ENCODE measurements around the gene THYN1.

Gene THYN1

DNA sequence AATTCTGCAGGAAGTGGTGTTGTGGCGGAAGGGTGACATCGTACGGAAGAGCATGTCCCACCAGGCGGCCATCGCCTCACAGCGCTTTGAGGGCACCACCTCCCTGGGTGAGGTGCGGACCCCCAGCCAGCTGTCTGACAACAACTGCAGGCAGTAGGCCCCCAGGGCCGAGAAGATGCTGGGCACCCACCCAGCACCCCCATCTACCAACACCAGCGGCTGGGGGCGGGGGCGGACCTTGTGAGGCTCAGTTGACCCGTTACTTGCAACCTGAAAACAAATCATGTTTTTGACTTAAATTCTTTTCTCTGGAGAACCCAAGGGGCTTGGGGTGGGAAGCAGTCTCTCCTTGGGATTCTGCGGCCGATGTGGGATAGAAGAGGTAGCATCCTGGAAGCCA, 7.7 kb downstream of the THYN1 start:
- Mint-ChIP-seq H3K27me3 (no peaks in the 10 kb centered on the region), H3K4me1 (no peaks in the 10 kb centered on the region), H3K9me3 (no peaks in the 10 kb centered on the region), H3K36me3 (peaks cover 53% of the 10 kb centered on the region), H3K27ac (no peak overlapping the region), H3K4me3 (no peak overlapping the region)
- no peak for ATAC-seq

DNA sequence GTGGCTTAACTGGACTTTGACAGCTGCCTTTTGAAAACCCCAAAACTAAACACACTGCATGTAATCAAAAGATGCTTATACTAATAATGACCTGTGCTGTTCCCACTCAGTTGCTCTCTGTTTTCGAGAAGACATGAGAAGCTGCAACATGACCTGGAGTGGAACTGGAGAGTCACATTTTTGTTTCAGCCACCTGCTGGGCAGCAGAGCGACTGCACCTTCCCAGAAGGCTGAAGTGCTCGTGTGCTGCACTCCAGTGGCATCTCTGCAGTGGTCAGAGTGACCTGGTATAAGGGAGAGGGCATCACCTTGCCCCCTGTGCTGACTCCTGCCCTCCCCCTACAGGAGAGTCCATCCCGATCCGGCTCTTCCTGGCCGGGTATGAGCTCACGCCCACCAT, 8.6 kb downstream of the THYN1 start:
- no peak overlapping the region for H3K27ac Mint-ChIP-seq
- no peaks in the 10 kb centered on the region for H3K9me3 Mint-ChIP-seq

DNA sequence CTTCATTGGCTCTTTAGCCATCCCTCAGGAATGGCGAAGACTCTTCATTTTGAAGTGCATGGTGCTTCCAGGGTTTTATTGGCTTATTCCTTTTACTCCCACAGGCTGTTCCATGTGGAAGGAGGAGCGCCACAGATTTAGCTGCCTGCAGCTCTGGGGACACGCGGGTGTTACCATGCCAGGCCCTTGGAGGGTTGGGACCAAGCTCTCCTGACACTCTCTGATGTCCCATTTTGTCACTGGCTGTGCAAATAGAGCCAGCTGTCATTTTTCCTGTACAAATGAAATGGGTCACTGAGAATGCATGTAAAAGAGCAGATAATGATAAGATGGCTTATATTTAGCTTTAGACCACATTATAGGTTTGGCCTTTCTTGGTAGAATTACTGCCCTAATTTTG, 9.2 kb downstream of the THYN1 start:
- ATAC-seq = no peak
- no peaks in the 10 kb centered on the region for H3K9me3 Mint-ChIP-seq
- H3K4me1 Mint-ChIP-seq = no peaks in the 10 kb centered on the region
- peaks cover 54% of the 10 kb centered on the region for H3K36me3 Mint-ChIP-seq
- no peak overlapping the region for H3K27ac Mint-ChIP-seq
- no peaks in the 10 kb centered on the region for H3K27me3 Mint-ChIP-seq
- H3K4me3 Mint-ChIP-seq = no peak overlapping the region

More for the DNA sequence above, 8.6 kb downstream of the THYN1 start:
- H3K36me3 Mint-ChIP-seq = peaks cover 53% of the 10 kb centered on the region
- no peaks in the 10 kb centered on the region for H3K27me3 Mint-ChIP-seq
- no peaks in the 10 kb centered on the region for H3K4me1 Mint-ChIP-seq
- H3K4me3 Mint-ChIP-seq = no peak overlapping the region
- ATAC-seq = peak; percentile 69

DNA sequence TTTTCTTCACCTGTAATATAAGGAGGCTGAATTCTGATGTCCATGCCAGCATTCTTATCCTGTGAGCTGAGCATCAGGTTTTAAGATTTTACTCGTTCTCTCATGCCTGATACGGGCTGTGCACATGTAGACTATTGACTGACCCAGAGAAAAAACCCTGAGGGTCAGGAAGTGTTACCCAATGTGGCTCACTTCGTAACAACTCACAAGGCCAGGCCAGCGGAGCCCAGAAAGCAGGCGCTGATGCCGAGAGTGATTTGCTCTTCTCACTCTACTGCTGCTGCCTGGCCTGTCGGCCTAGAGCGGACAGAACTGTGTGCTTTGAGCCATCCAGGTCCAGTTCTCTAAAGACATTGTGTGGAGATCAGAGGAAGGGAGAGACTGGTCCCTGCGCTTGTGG, 10.8 kb downstream of the THYN1 start:
- no peak for ATAC-seq
- H3K27ac Mint-ChIP-seq = no peak overlapping the region
- H3K36me3 Mint-ChIP-seq = peaks cover 48% of the 10 kb centered on the region
- H3K4me3 Mint-ChIP-seq = no peak overlapping the region
- no peaks in the 10 kb centered on the region for H3K9me3 Mint-ChIP-seq
- no peaks in the 10 kb centered on the region for H3K27me3 Mint-ChIP-seq
- no peaks in the 10 kb centered on the region for H3K4me1 Mint-ChIP-seq

DNA sequence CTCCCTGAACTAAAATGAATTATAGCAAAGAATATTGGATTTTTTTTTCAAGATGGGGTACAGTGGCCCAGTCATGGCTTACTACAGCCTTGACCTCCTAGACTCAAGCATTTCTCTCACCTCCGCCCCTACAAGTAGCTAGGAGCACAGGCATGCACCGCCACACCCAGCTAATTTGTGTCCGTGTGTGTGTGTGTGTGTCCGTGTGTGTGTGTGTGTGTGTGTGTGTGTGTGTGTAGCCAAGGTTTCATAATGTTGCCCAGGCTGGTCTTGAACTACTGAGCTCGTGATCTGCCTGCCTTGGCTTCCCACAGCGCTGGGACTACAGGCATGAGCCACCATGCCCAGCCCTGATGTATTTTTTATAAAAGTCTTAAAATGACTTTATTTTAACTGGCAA, 12.6 kb downstream of the THYN1 start:
- no peak for ATAC-seq
- Mint-ChIP-seq H3K9me3 (no peaks in the 10 kb centered on the region), H3K27me3 (no peaks in the 10 kb centered on the region), H3K4me3 (no peak overlapping the region), H3K4me1 (no peaks in the 10 kb centered on the region), H3K36me3 (peaks cover 47% of the 10 kb centered on the region), H3K27ac (no peak overlapping the region)

DNA sequence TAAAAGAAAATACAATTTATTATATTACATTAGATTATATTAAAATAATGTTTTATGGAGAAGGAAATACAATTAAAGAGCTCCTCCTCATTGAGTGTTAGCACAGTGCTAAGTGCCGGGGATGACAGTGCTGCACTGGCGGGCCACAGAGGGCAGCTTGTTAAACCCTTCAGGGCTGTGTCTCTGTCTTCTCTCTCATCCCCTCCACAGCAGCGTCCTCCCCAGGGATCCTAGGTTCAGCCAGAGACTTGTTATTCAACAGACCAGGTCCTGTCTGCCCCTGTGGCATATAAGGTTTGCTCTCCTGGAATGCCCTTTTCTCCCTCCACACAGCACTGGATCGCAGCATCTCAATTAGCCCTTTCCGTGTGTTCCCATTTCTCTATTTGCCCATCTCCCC, 14.2 kb downstream of the THYN1 start:
- ATAC-seq = no peak
- Mint-ChIP-seq H3K27me3 (no peaks in the 10 kb centered on the region), H3K36me3 (peaks cover 49% of the 10 kb centered on the region), H3K9me3 (no peaks in the 10 kb centered on the region), H3K27ac (no peak overlapping the region), H3K4me1 (no peaks in the 10 kb centered on the region), H3K4me3 (no peak overlapping the region)

DNA sequence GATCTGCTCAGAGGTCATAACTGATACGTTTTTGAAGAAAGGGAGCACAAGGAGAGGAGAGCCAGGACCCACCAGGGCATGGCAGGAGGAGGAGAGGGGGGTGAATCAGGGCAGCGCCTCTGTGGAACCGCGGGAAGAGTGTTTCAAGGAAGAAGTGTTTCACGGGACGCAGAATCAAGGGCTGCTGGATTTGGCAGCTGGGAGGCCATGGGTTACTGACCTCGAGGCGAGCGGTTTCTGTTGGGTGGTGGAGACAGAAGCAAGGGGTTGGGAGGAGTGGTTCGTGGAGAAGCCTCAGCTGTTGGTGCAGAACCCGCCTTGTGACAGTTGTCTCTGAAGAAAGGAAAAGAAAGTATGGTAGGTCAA, 15.6 kb downstream of the THYN1 start:
- Mint-ChIP-seq H3K9me3 (no peaks in the 10 kb centered on the region), H3K4me3 (no peak overlapping the region), H3K27ac (no peak overlapping the region), H3K36me3 (peaks cover 34% of the 10 kb centered on the region), H3K4me1 (peaks cover 3% of the 10 kb centered on the region), H3K27me3 (no peaks in the 10 kb centered on the region)
- no peak for ATAC-seq

DNA sequence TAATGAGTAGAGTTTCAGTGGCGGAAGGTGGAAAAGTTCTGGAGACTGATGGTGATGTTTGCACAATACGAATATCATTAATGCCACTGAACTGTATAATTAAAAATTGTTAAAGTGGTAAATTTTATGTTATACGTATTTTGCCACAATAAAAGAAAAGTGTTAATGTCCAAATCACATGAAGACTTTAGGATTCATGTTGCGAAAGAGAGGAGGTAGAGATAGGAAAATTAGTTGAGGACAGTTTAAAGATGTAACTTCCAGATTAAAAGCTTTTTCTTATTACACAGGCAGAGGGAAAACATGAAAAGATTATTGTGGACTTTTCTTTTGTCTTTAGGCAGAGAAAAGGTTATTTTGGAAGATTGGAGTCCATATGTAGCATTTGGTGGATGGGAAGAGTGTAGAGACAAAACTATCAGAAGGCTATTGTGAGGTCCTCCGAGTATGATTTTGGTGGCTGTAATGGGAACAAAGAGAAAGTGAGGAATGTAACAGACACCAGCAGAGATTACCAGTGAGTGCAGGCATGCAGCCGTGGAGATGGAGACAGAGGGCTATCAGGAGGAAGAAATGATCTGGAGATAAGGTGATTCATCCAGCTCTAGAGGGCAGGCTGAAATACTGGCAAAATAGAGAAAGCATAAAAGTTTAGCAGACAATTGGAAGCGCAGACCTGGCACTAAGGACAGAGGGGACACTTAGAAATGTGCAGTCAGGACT, 16.2 kb downstream of the THYN1 start:
- Mint-ChIP-seq H3K4me3 (no peak overlapping the region), H3K36me3 (peaks cover 32% of the 10 kb centered on the region), H3K9me3 (no peaks in the 10 kb centered on the region), H3K27ac (no peak overlapping the region), H3K4me1 (peaks cover 8% of the 10 kb centered on the region), H3K27me3 (no peaks in the 10 kb centered on the region)
- ATAC-seq = no peak

DNA sequence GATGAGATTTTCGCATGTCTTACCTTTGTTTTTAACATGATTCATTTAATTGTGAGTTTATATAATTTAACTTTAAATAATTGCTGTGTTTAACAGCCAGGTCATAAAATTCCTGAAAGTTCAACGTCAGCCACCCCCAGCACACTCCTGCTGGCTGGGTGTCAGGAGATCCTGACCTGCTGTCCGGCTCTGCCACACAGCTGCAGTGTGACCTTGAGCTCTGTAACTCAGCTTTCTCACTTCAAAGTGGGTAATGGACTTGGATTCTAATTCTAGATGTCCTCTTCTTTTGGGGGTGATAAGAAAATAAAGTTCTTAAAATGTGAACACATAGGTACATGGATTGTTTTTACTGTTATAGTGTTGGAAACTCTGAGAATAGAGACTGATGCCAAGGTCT, 17.8 kb downstream of the THYN1 start:
- peaks cover 32% of the 10 kb centered on the region for H3K36me3 Mint-ChIP-seq
- H3K4me3 Mint-ChIP-seq = no peak overlapping the region
- H3K9me3 Mint-ChIP-seq = no peaks in the 10 kb centered on the region
- H3K27me3 Mint-ChIP-seq = peaks cover 6% of the 10 kb centered on the region
- peaks cover 18% of the 10 kb centered on the region for H3K4me1 Mint-ChIP-seq
- no peak for ATAC-seq
- no peak overlapping the region for H3K27ac Mint-ChIP-seq

DNA sequence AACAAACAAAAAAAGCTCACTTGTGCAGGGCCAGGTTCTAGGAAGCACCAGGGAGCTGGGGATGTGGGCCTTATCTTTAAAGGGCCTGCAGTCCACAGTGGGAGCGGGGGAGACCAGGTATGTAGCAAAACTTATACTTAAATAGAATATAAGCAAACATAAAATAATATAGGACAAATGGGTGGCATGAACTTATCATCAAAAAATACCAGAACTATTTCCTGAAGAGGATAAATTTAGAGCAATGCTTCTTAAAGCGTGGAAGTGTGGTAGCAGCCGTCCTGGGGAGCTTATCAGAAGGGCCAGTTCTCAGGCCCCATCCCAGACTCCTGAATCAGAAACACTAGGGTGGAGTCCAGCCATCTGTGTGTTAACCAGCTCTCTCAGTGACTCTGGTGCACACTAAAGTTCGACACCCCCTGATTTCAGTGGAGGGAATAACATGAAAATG, 19.4 kb downstream of the THYN1 start:
- Mint-ChIP-seq H3K4me3 (no peak overlapping the region), H3K36me3 (peaks cover 34% of the 10 kb centered on the region), H3K4me1 (peaks cover 34% of the 10 kb centered on the region), H3K9me3 (no peaks in the 10 kb centered on the region), H3K27ac (no peak overlapping the region), H3K27me3 (peaks cover 20% of the 10 kb centered on the region)
- ATAC-seq = no peak

DNA sequence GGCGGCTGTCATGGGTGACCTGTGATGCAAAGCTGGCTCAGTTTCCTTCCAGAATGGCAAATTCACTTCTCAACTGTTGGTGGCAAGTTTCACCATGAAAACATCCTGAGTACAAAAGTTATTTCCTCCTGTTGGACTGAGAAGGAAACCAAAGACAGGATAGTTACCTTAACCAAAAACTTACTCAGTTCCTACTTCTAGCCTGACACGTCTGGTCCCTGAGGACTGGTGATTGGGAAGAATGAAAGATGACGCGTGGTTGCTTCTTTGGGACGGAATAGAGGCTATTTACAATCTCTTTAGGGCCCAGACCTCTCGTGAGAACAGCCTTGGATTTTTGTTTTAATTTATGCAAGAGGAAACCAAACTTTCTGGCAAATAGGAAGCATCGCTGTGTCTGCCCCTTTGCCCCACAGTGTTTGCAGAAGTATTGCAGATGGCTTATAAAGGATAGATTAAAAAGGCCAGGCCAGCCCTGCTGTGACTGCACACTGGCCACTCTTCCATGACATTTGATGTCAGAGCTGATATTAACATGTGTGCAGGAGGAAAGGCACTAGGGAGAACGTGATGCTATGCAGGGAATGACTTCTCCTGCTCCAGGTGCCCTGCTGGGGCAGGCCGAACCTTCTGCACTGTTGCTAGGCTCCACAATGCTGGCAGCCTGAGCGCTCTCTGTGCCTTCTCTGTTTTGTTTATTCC, 21.0 kb downstream of the THYN1 start:
- Mint-ChIP-seq H3K27ac (no peak overlapping the region), H3K4me1 (peaks cover 51% of the 10 kb centered on the region), H3K27me3 (peaks cover 20% of the 10 kb centered on the region), H3K36me3 (peaks cover 22% of the 10 kb centered on the region), H3K4me3 (no peak overlapping the region), H3K9me3 (no peaks in the 10 kb centered on the region)
- ATAC-seq = peak; percentile 6

DNA sequence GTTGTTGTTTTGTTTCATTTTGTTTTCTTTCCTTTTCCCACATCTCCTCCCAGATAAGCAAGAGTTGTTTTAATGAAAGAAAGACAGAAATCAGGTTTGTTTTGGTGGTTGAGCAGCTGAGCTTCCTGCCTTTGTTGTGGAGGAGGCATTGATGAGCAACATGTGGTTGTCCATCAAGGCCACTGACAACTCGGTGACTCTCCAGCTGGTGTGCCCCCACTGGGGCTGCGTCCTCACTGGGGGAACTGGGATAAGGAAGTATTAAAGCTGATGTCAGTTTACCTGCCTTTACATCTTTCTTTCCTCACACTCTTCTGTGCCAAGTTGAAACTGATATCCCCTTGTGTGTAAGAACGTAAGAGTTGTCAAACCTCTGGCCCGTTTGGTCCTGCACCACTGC, 22.8 kb downstream of the THYN1 start:
- Mint-ChIP-seq H3K27me3 (peaks cover 31% of the 10 kb centered on the region), H3K4me3 (no peak overlapping the region), H3K36me3 (peaks cover 13% of the 10 kb centered on the region), H3K4me1 (peaks cover 69% of the 10 kb centered on the region), H3K27ac (no peak overlapping the region), H3K9me3 (no peaks in the 10 kb centered on the region)
- no peak for ATAC-seq

DNA sequence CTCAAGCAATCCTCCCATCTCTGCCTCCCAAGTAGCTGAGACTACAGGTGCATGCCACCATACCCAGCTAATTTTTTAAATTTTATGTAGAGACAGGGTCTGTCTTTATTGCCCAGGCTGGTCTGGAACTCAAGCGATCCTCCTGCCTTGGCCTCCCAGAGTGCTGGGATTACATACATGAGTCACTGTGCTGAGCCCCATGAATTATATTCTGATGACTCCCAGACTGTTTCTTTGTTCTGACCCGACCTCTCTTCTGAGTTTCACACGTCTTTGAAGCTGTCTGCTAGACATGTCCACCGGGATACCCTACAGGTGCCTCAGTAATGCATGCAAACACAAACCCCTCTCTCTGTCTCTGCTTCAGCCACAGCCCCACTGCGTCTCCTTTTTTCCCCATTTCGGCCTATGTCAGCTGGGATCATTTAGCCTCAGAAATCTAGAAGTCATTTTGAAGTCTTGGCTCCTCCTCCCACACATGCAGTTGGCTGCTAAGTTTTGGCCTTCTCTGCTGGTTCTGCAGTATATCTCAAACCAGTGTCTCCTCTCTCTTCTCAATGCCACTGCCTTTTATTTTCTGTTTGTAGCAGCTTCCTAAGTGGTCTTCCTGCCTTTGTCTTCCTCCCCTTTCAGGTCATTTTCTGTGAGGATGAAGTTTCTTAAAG, 23.9 kb downstream of the THYN1 start:
- H3K4me3 Mint-ChIP-seq = no peak overlapping the region
- H3K9me3 Mint-ChIP-seq = no peaks in the 10 kb centered on the region
- H3K27me3 Mint-ChIP-seq = peaks cover 33% of the 10 kb centered on the region
- peak overlapping the region; percentile 30 for H3K27ac Mint-ChIP-seq
- peaks cover 75% of the 10 kb centered on the region for H3K4me1 Mint-ChIP-seq
- H3K36me3 Mint-ChIP-seq = peaks cover 8% of the 10 kb centered on the region
- ATAC-seq = no peak

DNA sequence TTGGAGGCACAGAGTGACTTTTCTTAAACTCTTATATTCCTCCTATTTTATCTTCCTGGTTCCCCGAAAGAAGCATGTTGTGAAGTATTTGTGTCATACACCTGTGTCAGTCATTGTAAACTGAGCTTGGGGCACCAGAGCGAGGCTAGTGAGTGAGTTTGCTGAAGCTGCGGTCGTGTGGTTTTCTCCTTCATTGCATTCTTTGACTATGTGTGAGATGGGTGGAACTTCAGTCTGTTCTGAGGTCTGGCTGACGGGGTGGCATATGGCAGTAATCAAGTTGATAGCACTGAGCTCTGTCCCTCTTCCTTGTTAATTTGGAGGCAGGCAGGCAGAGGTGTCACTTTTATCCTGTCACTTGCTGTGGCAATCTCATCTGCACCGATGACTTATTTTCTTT, 24.5 kb downstream of the THYN1 start:
- peak overlapping the region; percentile 2 for H3K4me3 Mint-ChIP-seq
- peaks cover 8% of the 10 kb centered on the region for H3K36me3 Mint-ChIP-seq
- H3K4me1 Mint-ChIP-seq = peaks cover 75% of the 10 kb centered on the region
- peaks cover 33% of the 10 kb centered on the region for H3K27me3 Mint-ChIP-seq
- H3K27ac Mint-ChIP-seq = no peak overlapping the region
- peak; percentile 75 for ATAC-seq
- H3K9me3 Mint-ChIP-seq = no peaks in the 10 kb centered on the region

DNA sequence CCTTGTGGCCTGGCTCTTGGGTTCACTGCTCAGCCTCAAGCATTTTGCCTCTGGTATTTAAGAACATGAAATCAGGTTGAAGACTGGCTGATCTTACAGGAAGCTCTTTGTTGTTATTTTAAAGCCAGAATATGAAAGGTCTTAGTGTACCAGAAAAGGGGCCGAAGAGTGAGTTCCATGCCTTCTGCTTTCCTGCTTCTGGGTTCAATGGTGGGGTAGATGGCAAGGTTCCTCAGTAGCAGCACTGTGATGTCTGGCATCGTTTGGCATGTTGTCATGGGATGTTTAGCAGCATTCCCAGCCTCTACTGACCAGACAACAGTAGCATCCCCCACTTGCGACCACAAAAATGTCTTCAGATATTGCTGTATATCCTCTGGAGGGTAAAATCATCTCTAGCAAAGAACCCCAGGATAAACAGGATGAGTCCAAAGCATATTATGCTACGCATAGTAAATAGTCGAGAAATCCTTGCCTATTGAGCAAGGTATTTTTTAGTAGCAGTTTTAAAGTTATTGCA, 26.3 kb downstream of the THYN1 start:
- no peak for ATAC-seq
- peaks cover 8% of the 10 kb centered on the region for H3K36me3 Mint-ChIP-seq
- peaks cover 33% of the 10 kb centered on the region for H3K27me3 Mint-ChIP-seq
- H3K4me1 Mint-ChIP-seq = peaks cover 80% of the 10 kb centered on the region
- H3K4me3 Mint-ChIP-seq = no peak overlapping the region
- H3K27ac Mint-ChIP-seq = no peak overlapping the region
- H3K9me3 Mint-ChIP-seq = no peaks in the 10 kb centered on the region
